Left kidney (tissue), 1 donor: ENCODE data around the gene PFKFB4. TPM values are rescaled to one million over a fixed set of nuclear protein-coding genes. Genes with fewer than 3 reads are reported as not detected.

Experiments
- polyA plus RNA-seq: library from polyadenylated mRNA; unstranded; fragments of 120-200 nt; gene quantifications from one replicate; pipeline ENCODE4 v1.2.1, GENCODE V29; 2013; ENCODE audit not compliant: insufficient read length

Gene PFKFB4
- polyA plus RNA-seq, 1 donor, result 4.3 TPM

Other genes starting within 250 kb of the PFKFB4 start
- 0.43 TPM for gene SPINK8, start 223.1 kb downstream of the PFKFB4 start, polyA plus RNA-seq
- gene FBXW12, start 184.6 kb downstream of the PFKFB4 start, polyA plus RNA-seq, result 0.73 TPM
- 222 TPM for gene PLXNB1, start 126.7 kb downstream of the PFKFB4 start, polyA plus RNA-seq
- gene CCDC51, start 116.7 kb downstream of the PFKFB4 start, polyA plus RNA-seq, result 24.6 TPM
- 240 TPM for gene TMA7, start 116.5 kb downstream of the PFKFB4 start, polyA plus RNA-seq
- 15.7 TPM for gene ATRIP, start 110.1 kb downstream of the PFKFB4 start, polyA plus RNA-seq
- gene SHISA5, start 52.6 kb downstream of the PFKFB4 start, polyA plus RNA-seq, result 90.9 TPM
- gene UCN2, start 7.0 kb upstream of the PFKFB4 start, polyA plus RNA-seq, result 0.37 TPM
- gene COL7A1, start 38.5 kb upstream of the PFKFB4 start, polyA plus RNA-seq, result 21.6 TPM
- gene UQCRC1, start 52.8 kb upstream of the PFKFB4 start, polyA plus RNA-seq, result 269 TPM
- gene TMEM89, start 65.0 kb upstream of the PFKFB4 start, polyA plus RNA-seq, result not detected
- 31.8 TPM for gene SLC26A6, start 78.7 kb upstream of the PFKFB4 start, polyA plus RNA-seq
- gene CELSR3, start 106.1 kb upstream of the PFKFB4 start, polyA plus RNA-seq, result 1.1 TPM
- 16.2 TPM for gene NCKIPSD, start 129.1 kb upstream of the PFKFB4 start, polyA plus RNA-seq
- gene IP6K2, start 160.4 kb upstream of the PFKFB4 start, polyA plus RNA-seq, result 241 TPM